GM23338 (cell line): Measurements from ENCODE around the gene DNAJC27. TPM values are rescaled to one million over a fixed set of nuclear protein-coding genes. Genes with fewer than 3 reads are reported as not detected.
A peak's percentile ranks its signal among the peaks of the same experiment; 100 is the strongest.

Source experiments
- ATAC-seq: fragments of 200-7000 bp; cut with Tn5 transposase; 3 replicates; pipeline ENCODE4 v1.9.1; 2020
- DNase-seq: peaks from one replicate; pipeline ENCODE4 v3.0.0-alpha.2; 2015; ENCODE audit warnings: low spot score
- H2AFZ ChIP-seq: fragments of 200-600 bp; sonication (generic); 2 replicates; pipeline ENCODE4 v1.8.0; 2016; ENCODE audit warnings: antibody characterized with exemption, mild to moderate bottlenecking, moderate library complexity
- H3F3A ChIP-seq: fragments of 200-600 bp; sonication (generic); replicated peaks from 2 replicates; pipeline ENCODE4 v1.8.0; 2017; ENCODE audit warnings: antibody characterized with exemption, mixed run types, low read depth
- H3K27ac ChIP-seq: fragments of 200-600 bp; sonication (generic); 2 replicates; pipeline ENCODE4 v1.6.1; 2016; ENCODE audit warnings: low read depth
- H3K27me3 ChIP-seq: fragments of 200-600 bp; sonication (generic); 2 replicates; pipeline ENCODE4 v1.8.0; 2016; ENCODE audit warnings: mild to moderate bottlenecking, mixed run types, moderate library complexity; ENCODE audit not compliant: insufficient read depth
- H3K36me3 ChIP-seq: fragments of 200-600 bp; sonication (generic); 2 replicates; pipeline ENCODE4 v1.8.0; 2016; ENCODE audit warnings: mild to moderate bottlenecking; ENCODE audit not compliant: insufficient read depth
- H3K4me1 ChIP-seq: fragments of 200-600 bp; sonication (generic); 2 replicates; pipeline ENCODE4 v1.8.0; 2016; ENCODE audit warnings: mild to moderate bottlenecking, moderate library complexity; ENCODE audit not compliant: insufficient read depth
- H3K4me2 ChIP-seq: fragments of 200-600 bp; sonication (generic); 2 replicates; pipeline ENCODE4 v1.7.1; 2017; ENCODE audit warnings: mixed run types
- H3K4me3 ChIP-seq: fragments of 200-600 bp; sonication (generic); 2 replicates; pipeline ENCODE4 v1.6.1; 2016; ENCODE audit warnings: mixed run types
- H3K79me2 ChIP-seq: fragments of 200-600 bp; sonication (generic); replicated peaks from 2 replicates; pipeline ENCODE4 v1.8.0; 2017; ENCODE audit warnings: mild to moderate bottlenecking; ENCODE audit not compliant: insufficient read depth
- H3K9me2 ChIP-seq: fragments of 200-600 bp; sonication (generic); 2 replicates; pipeline ENCODE4 v1.8.0; 2017; ENCODE audit not compliant: insufficient read depth
- H4K20me1 ChIP-seq: fragments of 200-600 bp; sonication (generic); replicated peaks from 2 replicates; pipeline ENCODE4 v1.8.0; 2017; ENCODE audit warnings: mild to moderate bottlenecking; ENCODE audit not compliant: insufficient read depth
- H3K27ac Mint-ChIP-seq: 2 replicates; pipeline ENCODE4 v1.8.0; 2020; ENCODE audit warnings: inconsistent platforms, mild to moderate bottlenecking, moderate library complexity, mixed read lengths
- H3K27me3 Mint-ChIP-seq: 3 replicates; pipeline ENCODE4 v1.8.0; 2022; ENCODE audit warnings: low read depth, mild to moderate bottlenecking, moderate library complexity, mixed read lengths, inconsistent platforms; ENCODE audit not compliant: insufficient read depth, poor library complexity
- H3K36me3 Mint-ChIP-seq: 3 replicates; pipeline ENCODE4 v1.8.0; 2021; ENCODE audit warnings: low read depth, mild to moderate bottlenecking, inconsistent platforms, moderate library complexity, mixed read lengths
- H3K4me1 Mint-ChIP-seq: 3 replicates; pipeline ENCODE4 v1.8.0; 2020; ENCODE audit warnings: mild to moderate bottlenecking, inconsistent platforms, mixed read lengths
- H3K4me3 Mint-ChIP-seq: 3 replicates; pipeline ENCODE4 v1.8.0; 2021; ENCODE audit warnings: moderate library complexity, mild to moderate bottlenecking, inconsistent platforms, mixed read lengths
- H3K9me3 Mint-ChIP-seq: 3 replicates; pipeline ENCODE4 v1.8.0; 2020; ENCODE audit warnings: moderate library complexity, mild to moderate bottlenecking, inconsistent platforms, mixed read lengths
- CREB1 ChIP-seq: fragments of 250-450 bp; sonication (Bioruptor Pico); IDR thresholded peaks from 2 replicates; pipeline ENCODE4 v1.5.0; 2020; ENCODE audit warnings: low read depth, mild to moderate bottlenecking, moderate library complexity
- CTCF ChIP-seq, 2 experiments: fragments of 200-600 bp in 1 of 2; sonication (generic) in 1 of 2; conservative IDR thresholded peaks; 2 replicates each; pipeline versions ENCODE4 v1.5.1 to v1.6.1; 2016 to 2017; ENCODE audit warnings: antibody characterized with exemption in 2 of 2, low read depth in 2 of 2, mild to moderate bottlenecking in 2 of 2, moderate library complexity in 1 of 2
- EZH2 ChIP-seq: fragments of 200-600 bp; sonication (generic); IDR thresholded peaks from one replicate; pipeline ENCODE4 v1.8.0; 2017; ENCODE audit warnings: antibody characterized with exemption, mild to moderate bottlenecking, low read depth; ENCODE audit not compliant: unreplicated experiment
- EZH2phosphoT487 ChIP-seq: fragments of 200-600 bp; sonication (generic); IDR thresholded peaks from one replicate; pipeline ENCODE4 v1.8.1; 2018; ENCODE audit warnings: antibody characterized with exemption; ENCODE audit not compliant: unreplicated experiment
- JUNB ChIP-seq: IDR thresholded peaks from one replicate; pipeline ENCODE4 v1.6.1; 2016; ENCODE audit warnings: antibody characterized with exemption; ENCODE audit not compliant: unreplicated experiment
- NANOG ChIP-seq: IDR thresholded peaks from 2 replicates; pipeline ENCODE4 v1.6.1; 2016; ENCODE audit warnings: antibody characterized with exemption, borderline replicate concordance
- POLR2AphosphoS5 ChIP-seq: IDR thresholded peaks from 2 replicates; pipeline ENCODE4 v1.6.1; 2016; ENCODE audit warnings: antibody characterized with exemption, low read depth
- STAT1 ChIP-seq: IDR thresholded peaks from one replicate; pipeline ENCODE4 v1.6.1; 2016; ENCODE audit warnings: antibody characterized with exemption; ENCODE audit not compliant: unreplicated experiment
- ZNF114 ChIP-seq: fragments of 250-450 bp; sonication (Bioruptor Pico); IDR thresholded peaks from 2 replicates; pipeline ENCODE4 v1.5.0; 2020; ENCODE audit warnings: mild to moderate bottlenecking, moderate library complexity
- ZNF331 ChIP-seq: fragments of 250-450 bp; sonication (Bioruptor Pico); IDR thresholded peaks from 2 replicates; pipeline ENCODE4 v1.5.0; 2020; ENCODE audit warnings: low read depth, mild to moderate bottlenecking, moderate library complexity
- long read RNA-seq: library from polyadenylated mRNA; unstranded; transcript quantifications from one replicate; pipeline ENCODE4 v2.0.0, GENCODE V29; 2020; ENCODE audit not compliant: unreplicated experiment
- polyA plus RNA-seq: library from polyadenylated mRNA; unstranded; fragments of >200 nt; fragmentation: Nextera tagmentation; extraction: Ambion mirVana; gene quantifications from 2 replicates; pipeline ENCODE4 v1.2.1, GENCODE V29; 2016
- total RNA-seq: library from RNA; depleted of rRNA; stranded (reverse); fragments of >200 nt; shearing (Covaris generic); gene quantifications from 2 replicates; pipeline ENCODE4 v1.2.3, GENCODE V29; 2014; rRNA removed
- TF ChIP-seq, protein P1 (sequence below): IDR thresholded peaks from one replicate; pipeline ENCODE4 v1.6.1; 2018; ENCODE audit warnings: antibody characterized with exemption; ENCODE audit not compliant: unreplicated experiment
- TF ChIP-seq, protein P2 (sequence below): fragments of 250-450 bp; sonication (Bioruptor Pico); IDR thresholded peaks from 2 replicates; pipeline ENCODE4 v1.5.0; 2020; ENCODE audit warnings: mild to moderate bottlenecking, moderate library complexity
- TF ChIP-seq, protein P3 (sequence below): IDR thresholded peaks from 2 replicates; pipeline ENCODE4 v1.6.1; 2016; ENCODE audit warnings: antibody characterized with exemption

The DNAJC27 gene
- total RNA-seq (2.4 and 5.3 TPM in 2 replicates), polyA plus RNA-seq (1.9 and 2.6 TPM in 2 replicates)
- long read RNA-seq, result 0 reads

GRCh38 chr2:24971536-24972314 lies at the start of gene DNAJC27:
DNAJC27 (minus strand) TSS chr2:24971955; CDS start chr2:24971904, 51 bp downstream.
- Histone ChIP-seq H3K79me2 (peaks cover 10% of the 10 kb centered on the region; the same call in 1 of the 2 replicates), H3F3A (no peaks in the 10 kb centered on the region), H3K27ac (peak within 1 kb of the TSS; percentile 93), H3K36me3 (no peaks in the 10 kb centered on the region), H3K4me2 (peak within 1 kb of the TSS; percentile 88), H3K27me3 (no peaks in the 10 kb centered on the region), H3K9me2 (no peaks in the 10 kb centered on the region), H3K4me3 (peak within 1 kb of the TSS; percentile 94), H2AFZ (peak within 1 kb of the TSS; percentile 98), H3K4me1 (no peaks in the 10 kb centered on the region), H4K20me1 (no peaks in the 10 kb centered on the region)
- Mint-ChIP-seq H3K27ac (peak within 1 kb of the TSS; percentile 98), H3K9me3 (no peaks in the 10 kb centered on the region; the same call in 2 of the 3 replicates), H3K27me3 (peaks cover 5% of the 10 kb centered on the region), H3K4me3 (peak within 1 kb of the TSS; percentile 99), H3K36me3 (no peaks in the 10 kb centered on the region; the same call in 1 of the 3 replicates), H3K4me1 (no peaks in the 10 kb centered on the region)
- ATAC-seq, result peak; percentile 95
- no peak for TF ChIP-seq ZNF331 (CRISPR knock-in tag)
- no peak for TF ChIP-seq EZH2
- no peak for TF ChIP-seq CTCF (conservative IDR thresholded peaks at IDR 0.05; ENCODE audit: low read depth in 2 of 2)
- no peak for TF ChIP-seq ZNF114 (CRISPR knock-in tag)
- TF ChIP-seq, protein P1, sequence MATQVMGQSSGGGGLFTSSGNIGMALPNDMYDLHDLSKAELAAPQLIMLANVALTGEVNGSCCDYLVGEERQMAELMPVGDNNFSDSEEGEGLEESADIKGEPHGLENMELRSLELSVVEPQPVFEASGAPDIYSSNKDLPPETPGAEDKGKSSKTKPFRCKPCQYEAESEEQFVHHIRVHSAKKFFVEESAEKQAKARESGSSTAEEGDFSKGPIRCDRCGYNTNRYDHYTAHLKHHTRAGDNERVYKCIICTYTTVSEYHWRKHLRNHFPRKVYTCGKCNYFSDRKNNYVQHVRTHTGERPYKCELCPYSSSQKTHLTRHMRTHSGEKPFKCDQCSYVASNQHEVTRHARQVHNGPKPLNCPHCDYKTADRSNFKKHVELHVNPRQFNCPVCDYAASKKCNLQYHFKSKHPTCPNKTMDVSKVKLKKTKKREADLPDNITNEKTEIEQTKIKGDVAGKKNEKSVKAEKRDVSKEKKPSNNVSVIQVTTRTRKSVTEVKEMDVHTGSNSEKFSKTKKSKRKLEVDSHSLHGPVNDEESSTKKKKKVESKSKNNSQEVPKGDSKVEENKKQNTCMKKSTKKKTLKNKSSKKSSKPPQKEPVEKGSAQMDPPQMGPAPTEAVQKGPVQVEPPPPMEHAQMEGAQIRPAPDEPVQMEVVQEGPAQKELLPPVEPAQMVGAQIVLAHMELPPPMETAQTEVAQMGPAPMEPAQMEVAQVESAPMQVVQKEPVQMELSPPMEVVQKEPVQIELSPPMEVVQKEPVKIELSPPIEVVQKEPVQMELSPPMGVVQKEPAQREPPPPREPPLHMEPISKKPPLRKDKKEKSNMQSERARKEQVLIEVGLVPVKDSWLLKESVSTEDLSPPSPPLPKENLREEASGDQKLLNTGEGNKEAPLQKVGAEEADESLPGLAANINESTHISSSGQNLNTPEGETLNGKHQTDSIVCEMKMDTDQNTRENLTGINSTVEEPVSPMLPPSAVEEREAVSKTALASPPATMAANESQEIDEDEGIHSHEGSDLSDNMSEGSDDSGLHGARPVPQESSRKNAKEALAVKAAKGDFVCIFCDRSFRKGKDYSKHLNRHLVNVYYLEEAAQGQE, result no peak
- TF ChIP-seq CREB1, result peak; percentile 96
- no peak for TF ChIP-seq JUNB
- no peak for TF ChIP-seq NANOG
- TF ChIP-seq, protein P2, sequence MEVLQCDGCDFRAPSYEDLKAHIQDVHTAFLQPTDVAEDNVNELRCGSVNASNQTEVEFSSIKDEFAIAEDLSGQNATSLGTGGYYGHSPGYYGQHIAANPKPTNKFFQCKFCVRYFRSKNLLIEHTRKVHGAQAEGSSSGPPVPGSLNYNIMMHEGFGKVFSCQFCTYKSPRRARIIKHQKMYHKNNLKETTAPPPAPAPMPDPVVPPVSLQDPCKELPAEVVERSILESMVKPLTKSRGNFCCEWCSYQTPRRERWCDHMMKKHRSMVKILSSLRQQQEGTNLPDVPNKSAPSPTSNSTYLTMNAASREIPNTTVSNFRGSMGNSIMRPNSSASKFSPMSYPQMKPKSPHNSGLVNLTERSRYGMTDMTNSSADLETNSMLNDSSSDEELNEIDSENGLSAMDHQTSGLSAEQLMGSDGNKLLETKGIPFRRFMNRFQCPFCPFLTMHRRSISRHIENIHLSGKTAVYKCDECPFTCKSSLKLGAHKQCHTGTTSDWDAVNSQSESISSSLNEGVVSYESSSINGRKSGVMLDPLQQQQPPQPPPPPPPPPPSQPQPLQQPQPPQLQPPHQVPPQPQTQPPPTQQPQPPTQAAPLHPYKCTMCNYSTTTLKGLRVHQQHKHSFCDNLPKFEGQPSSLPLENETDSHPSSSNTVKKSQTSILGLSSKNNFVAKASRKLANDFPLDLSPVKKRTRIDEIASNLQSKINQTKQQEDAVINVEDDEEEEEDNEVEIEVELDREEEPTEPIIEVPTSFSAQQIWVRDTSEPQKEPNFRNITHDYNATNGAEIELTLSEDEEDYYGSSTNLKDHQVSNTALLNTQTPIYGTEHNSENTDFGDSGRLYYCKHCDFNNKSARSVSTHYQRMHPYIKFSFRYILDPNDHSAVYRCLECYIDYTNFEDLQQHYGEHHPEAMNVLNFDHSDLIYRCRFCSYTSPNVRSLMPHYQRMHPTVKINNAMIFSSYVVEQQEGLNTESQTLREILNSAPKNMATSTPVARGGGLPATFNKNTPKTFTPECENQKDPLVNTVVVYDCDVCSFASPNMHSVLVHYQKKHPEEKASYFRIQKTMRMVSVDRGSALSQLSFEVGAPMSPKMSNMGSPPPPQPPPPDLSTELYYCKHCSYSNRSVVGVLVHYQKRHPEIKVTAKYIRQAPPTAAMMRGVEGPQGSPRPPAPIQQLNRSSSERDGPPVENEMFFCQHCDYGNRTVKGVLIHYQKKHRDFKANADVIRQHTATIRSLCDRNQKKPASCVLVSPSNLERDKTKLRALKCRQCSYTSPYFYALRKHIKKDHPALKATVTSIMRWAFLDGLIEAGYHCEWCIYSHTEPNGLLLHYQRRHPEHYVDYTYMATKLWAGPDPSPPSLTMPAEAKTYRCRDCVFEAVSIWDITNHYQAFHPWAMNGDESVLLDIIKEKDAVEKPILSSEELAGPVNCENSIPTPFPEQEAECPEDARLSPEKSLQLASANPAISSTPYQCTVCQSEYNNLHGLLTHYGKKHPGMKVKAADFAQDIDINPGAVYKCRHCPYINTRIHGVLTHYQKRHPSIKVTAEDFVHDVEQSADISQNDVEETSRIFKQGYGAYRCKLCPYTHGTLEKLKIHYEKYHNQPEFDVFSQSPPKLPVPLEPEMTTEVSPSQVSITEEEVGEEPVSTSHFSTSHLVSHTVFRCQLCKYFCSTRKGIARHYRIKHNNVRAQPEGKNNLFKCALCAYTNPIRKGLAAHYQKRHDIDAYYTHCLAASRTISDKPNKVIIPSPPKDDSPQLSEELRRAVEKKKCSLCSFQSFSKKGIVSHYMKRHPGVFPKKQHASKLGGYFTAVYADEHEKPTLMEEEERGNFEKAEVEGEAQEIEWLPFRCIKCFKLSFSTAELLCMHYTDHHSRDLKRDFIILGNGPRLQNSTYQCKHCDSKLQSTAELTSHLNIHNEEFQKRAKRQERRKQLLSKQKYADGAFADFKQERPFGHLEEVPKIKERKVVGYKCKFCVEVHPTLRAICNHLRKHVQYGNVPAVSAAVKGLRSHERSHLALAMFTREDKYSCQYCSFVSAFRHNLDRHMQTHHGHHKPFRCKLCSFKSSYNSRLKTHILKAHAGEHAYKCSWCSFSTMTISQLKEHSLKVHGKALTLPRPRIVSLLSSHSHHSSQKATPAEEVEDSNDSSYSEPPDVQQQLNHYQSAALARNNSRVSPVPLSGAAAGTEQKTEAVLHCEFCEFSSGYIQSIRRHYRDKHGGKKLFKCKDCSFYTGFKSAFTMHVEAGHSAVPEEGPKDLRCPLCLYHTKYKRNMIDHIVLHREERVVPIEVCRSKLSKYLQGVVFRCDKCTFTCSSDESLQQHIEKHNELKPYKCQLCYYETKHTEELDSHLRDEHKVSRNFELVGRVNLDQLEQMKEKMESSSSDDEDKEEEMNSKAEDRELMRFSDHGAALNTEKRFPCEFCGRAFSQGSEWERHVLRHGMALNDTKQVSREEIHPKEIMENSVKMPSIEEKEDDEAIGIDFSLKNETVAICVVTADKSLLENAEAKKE, result no peak
- TF ChIP-seq POLR2AphosphoS5, result peak; percentile 77
- no peak for TF ChIP-seq STAT1
- TF ChIP-seq EZH2phosphoT487, result no peak
- TF ChIP-seq, protein P3, sequence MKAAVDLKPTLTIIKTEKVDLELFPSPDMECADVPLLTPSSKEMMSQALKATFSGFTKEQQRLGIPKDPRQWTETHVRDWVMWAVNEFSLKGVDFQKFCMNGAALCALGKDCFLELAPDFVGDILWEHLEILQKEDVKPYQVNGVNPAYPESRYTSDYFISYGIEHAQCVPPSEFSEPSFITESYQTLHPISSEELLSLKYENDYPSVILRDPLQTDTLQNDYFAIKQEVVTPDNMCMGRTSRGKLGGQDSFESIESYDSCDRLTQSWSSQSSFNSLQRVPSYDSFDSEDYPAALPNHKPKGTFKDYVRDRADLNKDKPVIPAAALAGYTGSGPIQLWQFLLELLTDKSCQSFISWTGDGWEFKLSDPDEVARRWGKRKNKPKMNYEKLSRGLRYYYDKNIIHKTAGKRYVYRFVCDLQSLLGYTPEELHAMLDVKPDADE, result no peak
- peak; percentile 98 for DNase-seq
